Mesenchymal stem cell (in vitro differentiated cells and primary cell): ENCODE measurements around the gene MCM9.

Experiments used
- DNase-seq: peaks from one replicate; pipeline ENCODE4 v3.0.0-alpha.2; 2013
- H2AFZ ChIP-seq: one replicate; pipeline ENCODE4 v1.6.1; 2013; ENCODE audit warnings: low read depth, mild to moderate bottlenecking, control low read depth, inconsistent platforms, low read length, moderate library complexity
- H2AK5ac ChIP-seq: 2 replicates; pipeline ENCODE4 v1.6.1; 2013; ENCODE audit warnings: low read length, moderate library complexity, mild to moderate bottlenecking, inconsistent platforms; ENCODE audit not compliant: severe bottlenecking
- H2BK120ac ChIP-seq: one replicate; pipeline ENCODE4 v1.6.1; 2013; ENCODE audit warnings: low read depth, mild to moderate bottlenecking, inconsistent platforms, low read length, moderate library complexity
- H2BK12ac ChIP-seq, 2 experiments: one replicate each; pipeline ENCODE4 v1.6.1; 2013; ENCODE audit warnings: inconsistent platforms in 2 of 2, low read length in 2 of 2, mild to moderate bottlenecking in 2 of 2, moderate library complexity in 2 of 2, control low read depth in 1 of 2
- H2BK15ac ChIP-seq: one replicate; pipeline ENCODE4 v1.6.1; 2013; ENCODE audit warnings: mild to moderate bottlenecking, low read depth, inconsistent platforms; ENCODE audit not compliant: poor library complexity, severe bottlenecking
- H2BK5ac ChIP-seq: 2 replicates; pipeline ENCODE4 v1.6.1; 2013; ENCODE audit warnings: low read depth, mild to moderate bottlenecking, low read length, control low read depth, inconsistent platforms; ENCODE audit not compliant: poor library complexity, severe bottlenecking
- H3K14ac ChIP-seq, 2 experiments: one replicate each; pipeline ENCODE4 v1.6.1; 2013; ENCODE audit warnings: inconsistent platforms in 2 of 2, low read length in 2 of 2, control low read depth in 1 of 2, mild to moderate bottlenecking in 1 of 2, moderate library complexity in 1 of 2
- H3K18ac ChIP-seq, 2 experiments: one replicate each; pipeline ENCODE4 v1.6.1; 2013; ENCODE audit warnings: inconsistent platforms in 2 of 2, low read length in 2 of 2, control low read depth in 1 of 2, low read depth in 1 of 2, mild to moderate bottlenecking in 1 of 2
- H3K23ac ChIP-seq, 2 experiments: one replicate each; pipeline ENCODE4 v1.6.1; 2013; ENCODE audit warnings: inconsistent platforms in 2 of 2, low read length in 2 of 2, mild to moderate bottlenecking in 2 of 2, moderate library complexity in 2 of 2, control low read depth in 1 of 2
- H3K27ac ChIP-seq: 2 replicates; pipeline ENCODE4 v1.5.1; 2013; ENCODE audit warnings: mild to moderate bottlenecking, moderate library complexity, low read length, control low read depth, inconsistent platforms; ENCODE audit not compliant: poor library complexity, severe bottlenecking
- H3K27me3 ChIP-seq, 2 experiments: 2 replicates each; pipeline versions ENCODE4 v1.6.1 to v1.7.0; 2013; ENCODE audit warnings: low read length in 2 of 2, mild to moderate bottlenecking in 2 of 2, moderate library complexity in 2 of 2, control low read depth in 1 of 2, inconsistent platforms in 1 of 2; ENCODE audit not compliant: control insufficient read depth in 1 of 2, insufficient read depth in 1 of 2
- H3K36me3 ChIP-seq, 2 experiments: 2 replicates each; pipeline versions ENCODE4 v1.6.1 to v1.7.0; 2013; ENCODE audit warnings: low read length in 2 of 2, control low read depth in 1 of 2, inconsistent platforms in 1 of 2, low read depth in 1 of 2, mild to moderate bottlenecking in 1 of 2; ENCODE audit not compliant: insufficient read depth in 2 of 2, control insufficient read depth in 1 of 2
- H3K4ac ChIP-seq, 2 experiments: one replicate each; pipeline ENCODE4 v1.6.1; 2013; ENCODE audit warnings: inconsistent platforms in 2 of 2, low read length in 2 of 2, mild to moderate bottlenecking in 2 of 2, moderate library complexity in 2 of 2, control low read depth in 1 of 2, low read depth in 1 of 2
- H3K4me1 ChIP-seq: 2 replicates; pipeline ENCODE4 v1.6.1; 2013; ENCODE audit warnings: low read depth, low read length, control low read depth; ENCODE audit not compliant: control insufficient read depth, insufficient read depth
- H3K4me2 ChIP-seq: 2 replicates; pipeline ENCODE4 v1.6.1; 2013; ENCODE audit warnings: low read length, mild to moderate bottlenecking, inconsistent platforms; ENCODE audit not compliant: poor library complexity, severe bottlenecking
- H3K4me3 ChIP-seq, 2 experiments: 2 replicates each; pipeline versions ENCODE4 v1.5.1 to v1.7.0; 2013; ENCODE audit warnings: low read length in 2 of 2, mild to moderate bottlenecking in 2 of 2, control low read depth in 1 of 2, low read depth in 1 of 2; ENCODE audit not compliant: insufficient read depth in 1 of 2
- H3K79me1 ChIP-seq: replicated peaks from 2 replicates; pipeline ENCODE4 v1.6.1; 2013; ENCODE audit warnings: mild to moderate bottlenecking, control low read depth, low read length, inconsistent platforms; ENCODE audit not compliant: poor library complexity, severe bottlenecking
- H3K9ac ChIP-seq: 2 replicates; pipeline ENCODE4 v1.7.0; 2013; ENCODE audit warnings: mild to moderate bottlenecking, low read length, moderate library complexity
- H3K9me3 ChIP-seq: 2 replicates; pipeline ENCODE4 v1.7.0; 2013; ENCODE audit warnings: mild to moderate bottlenecking, low read length; ENCODE audit not compliant: control insufficient read depth
- H4K8ac ChIP-seq: one replicate; pipeline ENCODE4 v1.6.1; 2013; ENCODE audit warnings: inconsistent platforms, mild to moderate bottlenecking, low read length, moderate library complexity
- H4K91ac ChIP-seq: one replicate; pipeline ENCODE4 v1.6.1; 2013; ENCODE audit warnings: mild to moderate bottlenecking, low read length, inconsistent platforms
- WGBS: methylation state at CpG from one replicate; pipeline ENCODE4 v1.1.7; 2013; ENCODE audit warnings: mixed read lengths; 5-methylcytosine and 5-hydroxymethylcytosine counted together

MCM9 gene

GRCh38 chr6:118772886-118773285, 162.1 kb downstream of the MCM9 start:
- Histone ChIP-seq H3K4me3 (no peak overlapping the region), H3K27ac (no peak overlapping the region)
- WGBS = 100% methylated on average over 2 of the region's 3 CpGs

GRCh38 chr6:118771253-118771652, 163.7 kb downstream of the MCM9 start:
- H3K4ac ChIP-seq = no peak overlapping the region
- no CpG with 5 or more reads among the region's 1 CpG for WGBS
- H3K9ac ChIP-seq = no peak overlapping the region
- H3K36me3 ChIP-seq = no peaks in the 10 kb centered on the region
- H3K27ac ChIP-seq = no peak overlapping the region
- H2BK5ac ChIP-seq = no peak overlapping the region
- H3K14ac ChIP-seq = no peak overlapping the region
- H2AK5ac ChIP-seq = no peak overlapping the region
- H3K79me1 ChIP-seq = no peaks in the 10 kb centered on the region
- no peak overlapping the region for H2BK15ac ChIP-seq
- H3K18ac ChIP-seq = no peak overlapping the region
- no peaks in the 10 kb centered on the region for H3K27me3 ChIP-seq
- H4K8ac ChIP-seq = no peak overlapping the region
- no peak overlapping the region for H3K4me2 ChIP-seq
- H2AFZ ChIP-seq = no peak overlapping the region
- H3K23ac ChIP-seq = no peak overlapping the region
- H2BK12ac ChIP-seq = no peak overlapping the region
- H4K91ac ChIP-seq = no peak overlapping the region
- no peak overlapping the region for H3K4me3 ChIP-seq
- no peaks in the 10 kb centered on the region for H3K9me3 ChIP-seq
- DNase-seq = no peak
- H2BK120ac ChIP-seq = no peak overlapping the region
- no peaks in the 10 kb centered on the region for H3K4me1 ChIP-seq

More at GRCh38 chr6:118772886-118773285, 162.1 kb downstream of the MCM9 start:
- no peaks in the 10 kb centered on the region for H3K27me3 ChIP-seq
- no peak for DNase-seq
- H2AK5ac ChIP-seq = no peak overlapping the region
- no peaks in the 10 kb centered on the region for H3K9me3 ChIP-seq
- H3K79me1 ChIP-seq = no peaks in the 10 kb centered on the region
- H3K36me3 ChIP-seq = no peaks in the 10 kb centered on the region
- no peak overlapping the region for H3K23ac ChIP-seq
- H3K4ac ChIP-seq = no peak overlapping the region
- no peak overlapping the region for H2AFZ ChIP-seq
- no peak overlapping the region for H2BK15ac ChIP-seq
- H2BK5ac ChIP-seq = no peak overlapping the region
- no peak overlapping the region for H4K91ac ChIP-seq
- no peak overlapping the region for H2BK120ac ChIP-seq
- no peak overlapping the region for H2BK12ac ChIP-seq
- H3K14ac ChIP-seq = no peak overlapping the region
- H3K4me2 ChIP-seq = no peak overlapping the region
- H3K4me1 ChIP-seq = no peaks in the 10 kb centered on the region
- H3K9ac ChIP-seq = no peak overlapping the region
- no peak overlapping the region for H3K18ac ChIP-seq
- no peak overlapping the region for H4K8ac ChIP-seq

- H3K14ac ChIP-seq = no peak overlapping the region
- no peak overlapping the region for H3K4ac ChIP-seq
- no peaks in the 10 kb centered on the region for H3K79me1 ChIP-seq
- H3K9ac ChIP-seq = no peak overlapping the region
- H2BK12ac ChIP-seq = no peak overlapping the region
- 95% methylated on average over 1 of the region's 2 CpGs for WGBS
- no peak overlapping the region for H4K91ac ChIP-seq
- H3K9me3 ChIP-seq = no peaks in the 10 kb centered on the region
- no peaks in the 10 kb centered on the region for H3K27me3 ChIP-seq
- DNase-seq = no peak
- H3K4me1 ChIP-seq = no peaks in the 10 kb centered on the region
- H2BK120ac ChIP-seq = no peak overlapping the region
- H2AFZ ChIP-seq = no peak overlapping the region
- no peak overlapping the region for H2BK5ac ChIP-seq
- H3K27ac ChIP-seq = no peak overlapping the region
- no peak overlapping the region for H2BK15ac ChIP-seq
- H3K18ac ChIP-seq = no peak overlapping the region
- H3K4me3 ChIP-seq = no peak overlapping the region
- no peak overlapping the region for H3K4me2 ChIP-seq
- no peak overlapping the region for H3K23ac ChIP-seq
- no peak overlapping the region for H4K8ac ChIP-seq
- no peak overlapping the region for H2AK5ac ChIP-seq
- no peaks in the 10 kb centered on the region for H3K36me3 ChIP-seq
These were observed 164.1 kb downstream of the MCM9 start for GRCh38 chr6:118770835-118771234.

DNA sequence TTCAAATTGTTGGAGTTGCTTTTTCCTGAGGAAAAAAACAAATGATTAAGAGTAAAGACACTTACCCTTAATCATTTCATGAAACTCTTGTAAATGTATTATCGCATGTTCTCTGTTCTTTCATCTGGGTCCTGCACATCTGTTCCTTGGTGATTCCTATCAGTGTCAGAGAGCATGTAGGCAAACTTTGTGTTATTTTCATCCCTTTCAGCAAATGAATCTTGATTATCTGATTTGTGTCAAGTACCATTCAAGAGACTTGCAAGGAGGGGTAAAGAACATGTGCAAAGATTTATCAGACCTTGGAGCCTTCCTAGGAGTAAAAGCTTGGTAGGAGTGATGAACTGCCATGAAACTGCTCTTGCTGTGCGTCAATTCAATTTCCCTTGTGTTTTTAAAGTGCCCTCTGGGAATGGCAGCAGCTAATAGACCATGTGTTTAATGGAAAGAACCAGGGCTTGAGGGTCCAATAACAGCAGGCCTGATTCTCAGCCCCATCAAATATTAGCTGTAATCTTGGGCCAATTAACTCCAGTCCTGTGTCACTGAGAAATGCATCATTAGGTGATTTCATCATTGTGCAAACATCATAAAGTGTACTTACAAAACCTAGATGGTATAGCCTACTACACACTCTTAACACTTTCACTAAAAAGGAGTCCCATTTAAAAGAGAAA, 164.7 kb downstream of the MCM9 start:
- no peak for DNase-seq
- H2AFZ ChIP-seq = no peak overlapping the region
- no peak overlapping the region for H4K8ac ChIP-seq
- no peak overlapping the region for H3K4me2 ChIP-seq
- H3K9ac ChIP-seq = no peak overlapping the region
- no peaks in the 10 kb centered on the region for H3K27me3 ChIP-seq
- no peaks in the 10 kb centered on the region for H3K36me3 ChIP-seq
- H3K4ac ChIP-seq = no peak overlapping the region
- no peak overlapping the region for H3K4me3 ChIP-seq
- no peaks in the 10 kb centered on the region for H3K79me1 ChIP-seq
- no peaks in the 10 kb centered on the region for H3K9me3 ChIP-seq
- H2BK120ac ChIP-seq = no peak overlapping the region
- no peaks in the 10 kb centered on the region for H3K4me1 ChIP-seq
- 76% methylated on average over 1 of the region's 2 CpGs for WGBS
- no peak overlapping the region for H3K27ac ChIP-seq
- H3K18ac ChIP-seq = no peak overlapping the region
- H4K91ac ChIP-seq = no peak overlapping the region
- H2BK12ac ChIP-seq = no peak overlapping the region
- H3K23ac ChIP-seq = no peak overlapping the region
- H3K14ac ChIP-seq = no peak overlapping the region
- no peak overlapping the region for H2AK5ac ChIP-seq
- H2BK15ac ChIP-seq = no peak overlapping the region
- H2BK5ac ChIP-seq = no peak overlapping the region
